Progenitor cell of endocrine pancreas (in vitro differentiated cells): ENCODE results near the gene CMPK2. TPM values are rescaled to one million over a fixed set of nuclear protein-coding genes. Genes with fewer than 3 reads are reported as not detected.

ENCODE experiments used
- DNase-seq: peaks from one replicate; pipeline ENCODE4 v3.0.0; 2021; ENCODE audit warnings: low spot score; ENCODE audit not compliant: unreplicated experiment
- H3K27ac Mint-ChIP-seq: 2 replicates; pipeline ENCODE4 v1.8.0; 2021; ENCODE audit warnings: mild to moderate bottlenecking, moderate library complexity, mixed read lengths
- H3K27me3 Mint-ChIP-seq: 2 replicates; pipeline ENCODE4 v1.8.0; 2021; ENCODE audit warnings: mixed read lengths
- H3K36me3 Mint-ChIP-seq: 2 replicates; pipeline ENCODE4 v1.8.0; 2022; ENCODE audit warnings: mixed read lengths; ENCODE audit not compliant: insufficient read depth
- H3K4me1 Mint-ChIP-seq: 2 replicates; pipeline ENCODE4 v1.8.0; 2021; ENCODE audit warnings: low read depth, mixed read lengths
- H3K4me3 Mint-ChIP-seq: 2 replicates; pipeline ENCODE4 v1.8.0; 2021; ENCODE audit warnings: low read depth, mild to moderate bottlenecking, moderate library complexity, mixed read lengths
- H3K9me3 Mint-ChIP-seq: 2 replicates; pipeline ENCODE4 v1.8.0; 2021; ENCODE audit warnings: low read depth, mixed read lengths
- total RNA-seq: library from RNA; stranded (reverse); gene quantifications from 2 replicates; pipeline ENCODE4 v1.2.1, GENCODE V29; 2021
- TF ChIP-seq, protein P1 (sequence below): fragments of 200-600 bp; sonication (generic); IDR thresholded peaks from one replicate; pipeline ENCODE4 v1.5.0; 2021; ENCODE audit warnings: antibody characterized with exemption, mild to moderate bottlenecking; ENCODE audit not compliant: unreplicated experiment

Gene CMPK2
- total RNA-seq, 1 donor from 2014 or later = 3.4 TPM

DNA sequence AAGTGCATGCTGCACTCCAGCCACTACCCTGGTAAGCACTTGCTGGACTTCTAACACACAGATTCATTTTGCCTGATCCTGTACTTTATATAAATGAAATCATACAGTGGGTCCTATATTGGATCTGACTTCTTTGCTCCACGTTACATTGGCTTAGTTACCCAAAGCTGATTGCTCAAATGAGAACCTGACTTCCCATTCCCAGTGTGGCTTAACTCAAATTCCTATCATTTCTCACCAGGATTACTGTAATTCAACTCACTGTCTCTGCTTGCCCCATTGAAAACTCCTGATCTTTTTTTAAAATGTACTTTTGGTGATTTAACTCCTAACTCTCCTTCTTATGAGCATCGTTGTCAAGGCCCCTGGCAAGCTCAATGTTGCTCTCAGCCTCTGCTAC lies 13.3 kb upstream of the CMPK2 start:
- no peak for DNase-seq
- Mint-ChIP-seq H3K4me1 (no peaks in the 10 kb centered on the region), H3K27me3 (no peaks in the 10 kb centered on the region), H3K36me3 (peaks cover 4% of the 10 kb centered on the region), H3K9me3 (peaks cover 16% of the 10 kb centered on the region), H3K27ac (no peak overlapping the region), H3K4me3 (no peak overlapping the region)
- TF ChIP-seq, protein P1, sequence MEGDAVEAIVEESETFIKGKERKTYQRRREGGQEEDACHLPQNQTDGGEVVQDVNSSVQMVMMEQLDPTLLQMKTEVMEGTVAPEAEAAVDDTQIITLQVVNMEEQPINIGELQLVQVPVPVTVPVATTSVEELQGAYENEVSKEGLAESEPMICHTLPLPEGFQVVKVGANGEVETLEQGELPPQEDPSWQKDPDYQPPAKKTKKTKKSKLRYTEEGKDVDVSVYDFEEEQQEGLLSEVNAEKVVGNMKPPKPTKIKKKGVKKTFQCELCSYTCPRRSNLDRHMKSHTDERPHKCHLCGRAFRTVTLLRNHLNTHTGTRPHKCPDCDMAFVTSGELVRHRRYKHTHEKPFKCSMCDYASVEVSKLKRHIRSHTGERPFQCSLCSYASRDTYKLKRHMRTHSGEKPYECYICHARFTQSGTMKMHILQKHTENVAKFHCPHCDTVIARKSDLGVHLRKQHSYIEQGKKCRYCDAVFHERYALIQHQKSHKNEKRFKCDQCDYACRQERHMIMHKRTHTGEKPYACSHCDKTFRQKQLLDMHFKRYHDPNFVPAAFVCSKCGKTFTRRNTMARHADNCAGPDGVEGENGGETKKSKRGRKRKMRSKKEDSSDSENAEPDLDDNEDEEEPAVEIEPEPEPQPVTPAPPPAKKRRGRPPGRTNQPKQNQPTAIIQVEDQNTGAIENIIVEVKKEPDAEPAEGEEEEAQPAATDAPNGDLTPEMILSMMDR = no peak

DNA sequence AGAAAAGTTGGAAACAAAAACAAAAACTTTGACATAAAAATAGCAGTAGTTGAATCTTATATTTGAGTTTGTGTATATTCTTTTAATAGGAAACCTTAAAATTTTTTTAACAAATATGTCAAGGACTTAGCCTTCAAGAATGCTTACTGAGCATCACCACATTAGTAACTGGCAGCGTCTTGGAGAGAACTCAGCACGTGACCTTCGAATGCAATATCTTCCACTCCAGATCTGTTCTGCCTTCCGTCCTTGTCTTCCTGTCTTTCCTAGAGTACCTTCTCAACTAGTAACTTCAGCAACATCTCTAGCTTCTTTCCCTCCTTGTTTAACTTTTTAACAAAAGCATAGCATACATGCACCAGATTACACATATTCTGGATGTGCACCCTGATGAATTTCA lies 12.8 kb upstream of the CMPK2 start:
- Mint-ChIP-seq H3K4me3 (no peak overlapping the region), H3K27me3 (no peaks in the 10 kb centered on the region), H3K9me3 (peaks cover 18% of the 10 kb centered on the region), H3K4me1 (no peaks in the 10 kb centered on the region), H3K36me3 (peaks cover 7% of the 10 kb centered on the region), H3K27ac (no peak overlapping the region)
- no peak for DNase-seq
- TF ChIP-seq, protein P1 = no peak

DNA sequence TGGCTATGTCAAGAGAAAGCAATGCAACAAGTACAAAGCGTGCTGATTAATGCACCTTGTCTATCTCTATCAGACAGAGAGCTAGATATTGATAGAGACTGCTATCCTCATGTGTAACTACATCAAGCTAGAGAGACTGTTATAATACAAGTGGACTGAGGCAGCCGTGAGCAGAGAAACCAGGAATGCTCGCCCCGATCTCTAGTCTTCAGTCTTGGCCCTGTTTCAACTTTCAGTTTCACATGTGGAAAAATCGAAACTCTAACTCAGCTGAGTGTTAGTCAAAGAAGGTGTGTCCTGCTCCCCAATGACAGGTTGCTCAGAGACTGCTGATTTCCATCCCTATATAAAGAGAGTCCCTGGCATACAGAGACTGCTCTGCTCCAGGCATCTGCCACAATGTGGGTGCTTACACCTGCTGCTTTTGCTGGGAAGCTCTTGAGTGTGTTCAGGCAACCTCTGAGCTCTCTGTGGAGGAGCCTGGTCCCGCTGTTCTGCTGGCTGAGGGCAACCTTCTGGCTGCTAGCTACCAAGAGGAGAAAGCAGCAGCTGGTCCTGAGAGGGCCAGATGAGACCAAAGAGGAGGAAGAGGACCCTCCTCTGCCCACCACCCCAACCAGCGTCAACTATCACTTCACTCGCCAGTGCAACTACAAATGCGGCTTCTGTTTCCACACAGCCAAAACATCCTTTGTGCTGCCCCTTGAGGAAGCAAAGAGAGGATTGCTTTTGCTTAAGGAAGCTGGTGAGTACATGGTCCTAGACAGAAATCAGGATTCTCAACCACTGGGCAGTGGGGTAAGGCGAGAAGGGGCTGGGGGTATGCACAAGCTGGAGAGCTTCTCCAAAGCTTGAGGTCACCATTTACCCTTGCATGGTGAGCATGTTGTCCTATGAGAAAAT lies 11.9 kb upstream of the CMPK2 start, which contains the start of gene RSAD2:
RSAD2 (plus strand) TSS at position 376 of the 903 bp plus-strand sequence; CDS start at position 400, 24 bp downstream.
- Mint-ChIP-seq H3K4me3 (no peak within 1 kb of the TSS), H3K27me3 (no peaks in the 10 kb centered on the region), H3K4me1 (no peaks in the 10 kb centered on the region), H3K27ac (peak within 1 kb of the TSS; percentile 21), H3K36me3 (peaks cover 7% of the 10 kb centered on the region), H3K9me3 (peaks cover 18% of the 10 kb centered on the region)
- TF ChIP-seq, protein P1 = no peak
- no peak for DNase-seq

DNA sequence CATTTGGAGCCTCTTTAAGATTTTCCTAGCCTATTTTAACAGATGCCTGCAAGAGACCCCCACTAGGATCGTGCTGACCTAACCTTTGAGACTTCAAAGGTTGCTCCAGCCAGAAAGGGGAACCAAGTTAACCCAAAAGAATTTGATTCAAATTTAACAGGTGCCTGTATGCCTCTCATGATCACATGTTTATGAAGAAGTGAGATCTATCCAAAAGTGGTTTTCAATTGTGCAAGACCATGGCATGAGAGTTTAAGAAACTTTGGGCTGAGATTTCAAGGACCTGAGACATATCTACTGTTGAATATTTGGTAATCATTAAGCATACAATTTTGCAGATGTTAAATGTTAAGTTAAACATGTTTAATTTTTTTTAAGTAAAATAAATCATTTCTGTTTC lies 10.6 kb upstream of the CMPK2 start:
- no peak overlapping the region for H3K27ac Mint-ChIP-seq
- H3K4me3 Mint-ChIP-seq = no peak overlapping the region
- DNase-seq = no peak
- H3K4me1 Mint-ChIP-seq = peaks cover 2% of the 10 kb centered on the region
- peaks cover 2% of the 10 kb centered on the region for H3K27me3 Mint-ChIP-seq
- TF ChIP-seq, protein P1 = no peak
- H3K36me3 Mint-ChIP-seq = peaks cover 7% of the 10 kb centered on the region
- peaks cover 18% of the 10 kb centered on the region for H3K9me3 Mint-ChIP-seq

DNA sequence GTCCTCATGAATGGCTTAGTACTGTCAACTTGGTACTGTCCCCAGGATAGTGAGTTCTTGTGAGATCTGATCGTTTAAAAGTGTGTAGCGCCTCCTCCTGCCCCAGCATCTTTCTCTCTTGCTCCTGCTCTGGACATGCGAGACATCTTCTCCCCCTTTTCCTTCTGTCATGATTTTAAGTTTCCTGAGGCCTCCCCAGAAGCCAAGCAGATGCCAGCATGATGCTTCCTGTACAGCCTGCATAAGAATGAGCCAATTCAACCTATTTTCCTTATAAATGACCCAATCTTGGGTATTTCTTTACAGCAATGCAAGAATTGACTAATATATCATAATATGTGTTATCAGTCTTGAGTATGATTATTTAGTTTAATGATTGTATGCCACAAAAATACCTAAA lies 8.3 kb upstream of the CMPK2 start:
- TF ChIP-seq, protein P1 = no peak
- Mint-ChIP-seq H3K36me3 (peaks cover 5% of the 10 kb centered on the region), H3K27ac (no peak overlapping the region), H3K4me3 (no peak overlapping the region), H3K27me3 (peaks cover 4% of the 10 kb centered on the region), H3K4me1 (peaks cover 2% of the 10 kb centered on the region), H3K9me3 (peaks cover 4% of the 10 kb centered on the region)
- DNase-seq = no peak
